Keratinocyte (primary cell): ENCODE results near the gene CMTM2.

ENCODE experiments used
- EZH2 ChIP-seq: IDR thresholded peaks from one replicate; pipeline ENCODE4 v1.6.1; 2012; ENCODE audit warnings: inconsistent platforms, mild to moderate bottlenecking, low read length, moderate library complexity
- TF ChIP-seq, protein P1 (sequence below), 3 experiments: IDR thresholded peaks in 1 of 3; conservative IDR thresholded peaks in 1 of 3; optimal IDR thresholded peaks in 1 of 3; 2 replicates in 2 of 3; 3 replicates in 1 of 3; pipeline versions ENCODE3 to v1.5.1; 2011; ENCODE audit warnings: low read length in 3 of 3, mild to moderate bottlenecking in 3 of 3, moderate library complexity in 2 of 3, control low read depth in 1 of 3, inconsistent platforms in 1 of 3; ENCODE audit not compliant: insufficient read depth in 2 of 3; ENCODE audit errors: extremely low read depth in 1 of 3

DNA sequence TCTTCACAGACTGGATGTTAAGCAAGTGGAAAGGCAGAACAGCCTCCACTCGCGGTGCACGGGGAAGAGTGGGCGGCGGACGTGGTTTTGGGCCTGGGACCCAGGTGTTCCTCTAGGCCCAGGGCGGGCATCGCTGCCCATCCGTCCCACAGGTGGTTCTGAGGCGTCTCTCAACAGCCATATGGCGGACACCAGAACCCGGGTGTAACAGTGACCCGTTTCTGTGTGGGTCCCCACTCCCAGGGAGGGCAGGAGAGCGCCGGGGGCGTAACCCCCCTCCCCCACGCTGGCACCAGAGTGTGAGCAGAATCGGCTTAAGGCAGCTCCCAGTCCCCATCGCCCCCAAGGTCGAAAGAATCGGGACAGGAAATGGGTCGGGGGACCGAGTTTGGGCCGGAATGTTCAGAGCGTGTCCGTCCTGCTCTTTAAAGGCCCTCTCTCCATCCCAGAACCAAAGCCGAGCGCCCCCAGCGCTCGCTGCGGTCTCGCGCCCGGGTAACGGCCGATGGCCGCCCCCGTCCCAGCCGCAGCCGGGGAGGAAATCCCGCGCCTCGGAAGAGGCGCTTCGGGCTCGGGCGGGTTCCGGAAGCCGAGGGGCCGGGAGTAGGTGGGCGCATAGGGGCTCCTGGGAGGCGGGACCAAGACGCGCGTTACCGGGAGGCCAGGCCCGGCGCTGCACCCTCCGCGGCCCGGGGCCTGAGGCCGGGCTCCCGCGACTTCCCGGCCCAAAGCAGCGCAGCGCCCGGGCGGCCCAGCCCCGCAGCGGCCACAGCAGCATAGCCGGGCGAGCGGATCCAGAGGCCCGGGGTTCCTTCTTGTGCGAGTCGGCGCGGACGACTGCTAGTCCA lies 29.8 kb upstream of the CMTM2 start, which contains the start of gene TK2:
- TF ChIP-seq, protein P1, sequence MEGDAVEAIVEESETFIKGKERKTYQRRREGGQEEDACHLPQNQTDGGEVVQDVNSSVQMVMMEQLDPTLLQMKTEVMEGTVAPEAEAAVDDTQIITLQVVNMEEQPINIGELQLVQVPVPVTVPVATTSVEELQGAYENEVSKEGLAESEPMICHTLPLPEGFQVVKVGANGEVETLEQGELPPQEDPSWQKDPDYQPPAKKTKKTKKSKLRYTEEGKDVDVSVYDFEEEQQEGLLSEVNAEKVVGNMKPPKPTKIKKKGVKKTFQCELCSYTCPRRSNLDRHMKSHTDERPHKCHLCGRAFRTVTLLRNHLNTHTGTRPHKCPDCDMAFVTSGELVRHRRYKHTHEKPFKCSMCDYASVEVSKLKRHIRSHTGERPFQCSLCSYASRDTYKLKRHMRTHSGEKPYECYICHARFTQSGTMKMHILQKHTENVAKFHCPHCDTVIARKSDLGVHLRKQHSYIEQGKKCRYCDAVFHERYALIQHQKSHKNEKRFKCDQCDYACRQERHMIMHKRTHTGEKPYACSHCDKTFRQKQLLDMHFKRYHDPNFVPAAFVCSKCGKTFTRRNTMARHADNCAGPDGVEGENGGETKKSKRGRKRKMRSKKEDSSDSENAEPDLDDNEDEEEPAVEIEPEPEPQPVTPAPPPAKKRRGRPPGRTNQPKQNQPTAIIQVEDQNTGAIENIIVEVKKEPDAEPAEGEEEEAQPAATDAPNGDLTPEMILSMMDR (optimal IDR thresholded peaks at IDR 0.05 in 1 of 3, IDR thresholded peaks at IDR 0.05 in 1 of 3, conservative IDR thresholded peaks at IDR 0.05 in 1 of 3; ENCODE audit: extremely low read depth in 1 of 3, insufficient read depth in 2 of 3, low read length in 3 of 3) = peak in 1 of 3 experiments; percentile 24
- no peak for TF ChIP-seq EZH2
